HG03342 (cell line): ENCODE data around the gene TMEM11.
A peak's percentile ranks its signal among the peaks of the same experiment; 100 is the strongest.
"Not testable (repeated sequence)": the region's sequence is repeated elsewhere in the genome, so short reads cannot be mapped to it uniquely, and the experiment has no call there.

Experiments used
- ATAC-seq: cut with Tn5 transposase; IDR thresholded peaks from one replicate; pipeline ENCODE4 v1.9.1; 2021; ENCODE audit warnings: mild to moderate bottlenecking, moderate library complexity; ENCODE audit not compliant: unreplicated experiment

The TMEM11 gene

GRCh38 chr17:21242780-21243515 lies 29.0 kb upstream of the TMEM11 start:
- ATAC-seq, result no peak

- no peak for ATAC-seq
These were observed 28.2 kb upstream of the TMEM11 start for GRCh38 chr17:21242026-21242697.

- ATAC-seq, result no peak
These were observed 27.6 kb upstream of the TMEM11 start for GRCh38 chr17:21241564-21241963.

- no peak for ATAC-seq
These were observed 26.6 kb upstream of the TMEM11 start for GRCh38 chr17:21240369-21241055.

GRCh38 chr17:21239680-21240368 lies 25.9 kb upstream of the TMEM11 start:
- no peak for ATAC-seq

GRCh38 chr17:21235921-21236320 lies 22.0 kb upstream of the TMEM11 start:
- no peak for ATAC-seq

GRCh38 chr17:21233581-21234347 lies 19.8 kb upstream of the TMEM11 start:
- ATAC-seq, result no peak

GRCh38 chr17:21232033-21232749 lies 18.2 kb upstream of the TMEM11 start:
- ATAC-seq, result no peak

- ATAC-seq, result no peak
These were observed 17.6 kb upstream of the TMEM11 start for GRCh38 chr17:21231533-21231932.

GRCh38 chr17:21228845-21229244 lies 14.9 kb upstream of the TMEM11 start:
- no peak for ATAC-seq

- ATAC-seq, result no peak
These were observed 14.2 kb upstream of the TMEM11 start for GRCh38 chr17:21228111-21228510.

GRCh38 chr17:21227277-21227676 lies 13.3 kb upstream of the TMEM11 start:
- ATAC-seq, result not testable (repeated sequence)

- ATAC-seq, result no peak
These were observed 9.1 kb upstream of the TMEM11 start for GRCh38 chr17:21223086-21223485.

GRCh38 chr17:21218831-21219380 lies 4.9 kb upstream of the TMEM11 start:
- ATAC-seq, result no peak

GRCh38 chr17:21218101-21218500 lies 4.1 kb upstream of the TMEM11 start:
- ATAC-seq, result no peak

- ATAC-seq, result no peak
These were observed 3.4 kb upstream of the TMEM11 start for GRCh38 chr17:21217346-21217745.

- no peak for ATAC-seq
These were observed 2.0 kb upstream of the TMEM11 start for GRCh38 chr17:21215935-21216334.

GRCh38 chr17:21214777-21215541 lies 998 bp upstream of the TMEM11 start:
- peak; percentile 15 for ATAC-seq

GRCh38 chr17:21213638-21214014 lies 335 bp downstream of the TMEM11 start:
- ATAC-seq, result peak; percentile 16
